CD4-positive, alpha-beta T cell treated with Interleukin-6 at 100 ng/mL for 8 hours (primary cell): ENCODE measurements around the gene OR6B2.
A peak's percentile ranks its signal among the peaks of the same experiment; 100 is the strongest.
"Not testable (repeated sequence)": the region's sequence is repeated elsewhere in the genome, so short reads cannot be mapped to it uniquely, and the experiment has no call there.

Experiments used
- DNase-seq: peaks from one replicate; pipeline ENCODE4 v3.0.0-alpha.2; 2020; ENCODE audit warnings: mixed read lengths, low spot score

The OR6B2 gene

DNA sequence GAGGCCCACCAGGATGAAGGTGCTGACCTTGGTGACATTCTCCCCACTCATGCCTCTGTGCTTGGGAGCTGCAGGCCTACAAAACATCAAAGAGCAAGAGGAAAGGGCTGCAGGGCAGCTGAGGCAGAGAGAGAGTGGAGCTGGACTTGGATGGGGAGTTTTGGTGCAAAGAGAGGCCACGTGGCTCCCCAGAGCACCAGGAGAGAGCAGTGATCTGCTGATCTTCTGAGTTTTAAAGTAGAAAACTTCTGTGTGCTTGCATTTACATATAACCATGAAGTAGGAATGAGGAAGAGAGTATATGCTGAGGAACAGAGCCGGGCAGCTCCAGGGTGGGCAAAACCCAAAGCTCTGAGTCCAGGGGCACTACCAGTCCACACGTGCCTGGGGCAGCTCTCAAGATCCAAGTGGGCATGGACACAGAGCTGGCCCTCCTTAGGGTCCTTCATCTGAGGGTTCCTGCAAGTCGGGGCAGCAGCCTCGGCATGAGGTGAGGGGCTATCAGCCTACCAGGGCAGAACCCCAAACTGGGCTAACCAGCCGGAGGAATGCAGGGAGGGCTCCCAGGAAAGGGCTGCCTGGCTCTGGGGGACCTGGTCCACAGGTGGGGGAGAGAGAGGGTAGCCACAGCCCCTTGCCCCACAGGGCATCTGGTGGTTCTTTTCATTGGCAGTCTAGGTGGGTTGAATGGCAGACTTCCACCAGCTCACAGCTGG lies at the start of gene OR6B2:
Gene OR6B2 (minus strand): TSS at position 51 of the 716 bp plus-strand sequence. CDS start 0 bp downstream, at position 51.
- no peak for DNase-seq

DNA sequence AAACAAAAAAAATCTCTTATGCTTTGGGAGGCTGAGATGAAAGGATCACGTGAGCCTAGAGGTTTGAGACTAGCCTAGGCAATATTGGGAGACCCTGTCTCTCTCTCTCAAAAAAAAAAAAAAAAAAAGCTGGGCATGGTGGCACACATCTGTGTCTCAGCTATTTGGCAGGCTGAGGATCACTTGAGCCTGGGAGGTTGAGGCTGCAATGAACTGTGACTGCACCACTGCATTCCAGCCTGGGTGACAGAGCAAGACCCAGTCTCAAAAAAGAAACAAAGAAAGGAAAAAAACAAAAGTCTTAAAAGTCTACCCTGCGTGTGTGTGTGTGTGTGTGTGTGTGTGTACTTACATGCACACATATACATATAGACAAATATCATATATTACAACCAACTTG lies 48.4 kb upstream of the OR6B2 start:
- DNase-seq: no peak

DNA sequence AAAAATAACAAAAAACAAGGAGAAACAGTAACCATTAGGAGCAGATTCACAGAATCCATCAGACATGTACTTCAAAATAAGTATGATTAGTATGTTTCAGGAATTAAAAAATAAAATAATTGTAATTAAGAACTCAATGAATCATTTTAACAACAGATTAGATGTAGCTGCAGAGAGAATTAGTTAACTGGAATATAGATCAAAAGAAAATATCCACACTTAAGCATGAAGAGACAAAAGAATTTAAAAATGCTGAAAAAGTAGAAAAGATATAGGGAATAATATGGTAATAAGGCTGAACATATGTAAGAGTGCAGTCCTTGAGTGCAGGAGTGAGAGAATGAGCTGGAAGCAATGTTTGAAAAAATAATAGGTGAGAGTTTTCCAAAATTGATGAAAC lies 47.2 kb upstream of the OR6B2 start:
- no peak for DNase-seq

DNA sequence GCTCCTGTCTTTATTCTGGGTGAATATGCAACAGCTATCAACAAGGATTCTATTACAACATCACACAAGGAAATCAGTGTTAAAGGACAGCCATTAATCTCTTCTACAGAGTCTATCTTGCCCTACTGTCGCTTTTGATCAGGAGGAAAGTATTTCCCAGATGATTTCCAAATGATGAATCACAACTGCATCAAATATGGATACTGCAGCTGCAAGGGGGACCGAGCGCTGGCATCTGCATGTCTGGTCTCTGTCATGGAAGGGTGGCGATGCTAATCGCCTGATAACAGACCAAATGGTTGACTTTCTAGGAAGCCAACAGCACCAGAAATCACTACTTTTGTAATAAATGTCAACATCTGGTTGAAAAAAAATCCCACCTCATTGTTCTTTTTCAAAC lies 44.3 kb upstream of the OR6B2 start:
- DNase-seq: no peak

DNA sequence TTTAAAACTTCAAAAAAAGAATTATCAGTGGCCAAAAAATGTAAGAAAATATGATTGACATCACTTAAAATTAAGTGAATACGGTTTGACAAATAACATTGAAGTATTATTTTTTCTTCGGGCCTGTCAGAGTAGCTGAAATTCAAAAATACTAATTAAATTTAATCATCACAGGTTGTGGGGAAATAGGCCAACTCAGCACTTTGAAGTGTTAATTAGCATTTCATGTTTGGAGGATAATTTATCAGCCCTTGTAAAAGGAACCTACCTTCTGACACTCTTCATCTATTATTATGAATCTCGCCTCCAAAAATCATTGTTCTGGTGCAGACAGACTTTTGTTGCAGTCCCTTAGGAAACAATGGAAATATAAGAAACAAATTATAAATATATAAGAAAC lies 40.7 kb upstream of the OR6B2 start:
- DNase-seq: no peak

- DNase-seq: no peak
These were observed 39.6 kb upstream of the OR6B2 start for GRCh38 chr2:240069829-240070228.

- DNase-seq: no peak
These were observed 38.0 kb upstream of the OR6B2 start for GRCh38 chr2:240068193-240068592.

DNA sequence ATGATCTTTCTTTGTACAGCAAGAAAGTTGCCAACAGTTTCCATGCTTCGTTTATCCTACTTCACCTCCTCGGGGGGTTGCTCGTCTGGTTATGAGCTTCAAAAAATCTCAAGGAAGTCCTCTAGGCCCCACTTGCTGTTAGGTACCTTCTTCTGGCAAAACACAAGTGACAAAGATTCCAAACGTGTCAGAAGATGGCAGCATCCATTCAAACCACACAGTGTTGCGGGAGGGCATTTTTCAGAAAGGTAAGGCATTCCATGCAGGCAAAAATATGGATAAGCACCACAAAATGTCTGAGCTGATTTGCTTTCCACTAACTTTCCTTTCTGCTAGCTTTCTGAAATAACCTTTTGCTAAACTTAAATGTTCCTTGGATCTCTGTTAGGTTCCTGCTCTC lies 36.3 kb upstream of the OR6B2 start:
- DNase-seq: no peak

DNA sequence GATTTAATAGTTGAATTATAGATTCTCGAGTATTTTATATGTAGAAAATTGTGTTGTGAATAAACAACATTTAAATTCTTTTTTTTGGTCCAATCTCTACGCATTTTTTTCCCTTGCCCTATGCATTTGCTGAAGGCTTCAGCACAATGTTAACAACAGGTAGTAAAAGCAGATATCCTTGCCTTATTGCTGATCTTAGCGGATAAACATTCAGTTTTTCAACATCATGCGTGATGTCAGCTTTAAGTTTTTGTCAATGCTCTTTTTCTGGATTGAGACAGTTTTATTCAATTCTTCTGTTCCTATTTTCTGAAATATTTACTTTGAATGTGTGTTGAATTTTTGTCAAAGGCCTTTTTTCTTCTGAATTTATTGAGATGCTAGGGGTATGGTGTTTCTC lies 34.7 kb upstream of the OR6B2 start:
- no peak for DNase-seq

- peak; percentile 46 for DNase-seq
These were observed 30.9 kb upstream of the OR6B2 start for GRCh38 chr2:240060977-240061591.

GRCh38 chr2:240056678-240057077 lies 26.4 kb upstream of the OR6B2 start:
- DNase-seq: no peak

DNA sequence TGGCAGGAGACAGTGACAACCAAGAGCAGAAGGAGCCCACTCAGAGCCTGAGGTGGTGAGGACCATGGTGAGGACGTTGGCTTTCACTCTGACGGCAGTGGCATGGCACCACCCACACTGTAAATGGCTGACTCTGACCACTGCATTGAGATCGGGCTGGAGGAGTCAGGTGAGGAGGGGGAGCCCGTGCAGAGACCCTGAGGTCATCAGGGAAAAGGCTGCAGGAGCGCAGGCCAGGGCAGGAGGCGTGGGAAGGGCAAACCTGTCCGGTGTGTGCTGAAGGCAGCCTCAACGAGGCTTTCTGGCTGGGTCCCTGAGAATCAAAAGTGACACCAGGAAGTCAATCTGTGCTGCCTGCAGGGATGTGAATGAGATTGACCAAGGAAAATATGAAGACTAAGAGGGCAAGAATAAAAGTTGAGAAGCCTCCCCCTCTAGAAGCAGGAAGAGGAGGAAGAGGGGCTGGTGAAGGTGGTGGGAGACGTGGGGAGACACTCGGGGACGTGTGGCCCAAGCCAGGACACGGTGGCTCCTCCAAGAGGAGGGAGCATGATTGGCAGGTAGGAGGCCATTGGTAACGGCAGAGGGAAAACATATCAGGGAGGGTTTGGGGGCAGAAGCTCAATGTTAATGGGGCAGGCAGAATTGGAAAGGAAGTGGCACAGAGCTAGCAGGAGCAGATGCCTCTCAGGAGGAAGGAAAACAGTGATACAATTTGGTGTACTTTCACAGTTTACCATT lies 25.1 kb upstream of the OR6B2 start:
- no peak for DNase-seq

GRCh38 chr2:240053173-240054155 lies 23.2 kb upstream of the OR6B2 start, which contains the start of gene OR6B3:
Gene OR6B3 (minus strand): TSS chr2:240053521.
- DNase-seq: no peak

GRCh38 chr2:240052524-240052923 lies 22.3 kb upstream of the OR6B2 start:
- DNase-seq: no peak

GRCh38 chr2:240051697-240052096 lies 21.5 kb upstream of the OR6B2 start:
- DNase-seq: no peak

DNA sequence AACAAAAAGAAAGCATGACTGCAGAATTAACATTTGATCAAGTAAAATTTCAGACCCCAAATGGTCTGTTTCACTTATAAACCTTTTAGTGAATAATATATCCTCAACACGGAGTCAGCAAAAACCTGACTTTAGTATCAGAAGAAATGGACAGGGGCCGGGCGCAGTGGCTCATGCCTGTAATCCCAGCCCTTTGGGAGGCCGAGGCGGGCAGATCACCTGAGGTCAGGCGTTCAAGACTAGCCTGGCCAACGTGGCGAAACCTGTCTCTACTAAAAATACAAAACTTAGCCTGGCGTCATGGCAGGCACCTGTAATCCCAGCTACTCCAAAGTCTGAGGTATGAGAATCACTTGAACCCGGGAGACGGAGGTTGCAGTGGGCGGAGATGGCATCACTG lies 20.0 kb upstream of the OR6B2 start:
- DNase-seq: no peak

DNA sequence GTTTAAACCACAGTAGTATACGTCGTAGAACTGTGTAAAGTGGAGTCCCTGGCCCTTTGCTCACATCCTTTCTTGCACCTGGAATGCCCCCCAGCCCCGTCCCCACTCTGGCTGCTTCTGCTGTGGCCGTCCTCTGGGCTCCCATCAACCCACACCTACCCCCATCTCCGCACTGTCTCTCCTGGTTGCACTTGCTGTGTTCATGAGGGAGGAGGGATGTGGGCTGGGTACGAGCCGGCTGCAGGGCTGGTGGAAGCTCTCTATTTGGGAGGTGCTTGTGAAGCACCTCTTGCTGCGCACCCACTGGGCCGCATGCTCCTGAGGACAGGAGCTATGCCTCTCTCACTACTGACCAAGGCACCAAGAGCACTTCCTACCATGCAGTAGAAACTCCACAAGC lies 18.0 kb upstream of the OR6B2 start:
- no peak for DNase-seq

- no peak for DNase-seq
These were observed 14.9 kb upstream of the OR6B2 start for GRCh38 chr2:240045098-240045497.

DNA sequence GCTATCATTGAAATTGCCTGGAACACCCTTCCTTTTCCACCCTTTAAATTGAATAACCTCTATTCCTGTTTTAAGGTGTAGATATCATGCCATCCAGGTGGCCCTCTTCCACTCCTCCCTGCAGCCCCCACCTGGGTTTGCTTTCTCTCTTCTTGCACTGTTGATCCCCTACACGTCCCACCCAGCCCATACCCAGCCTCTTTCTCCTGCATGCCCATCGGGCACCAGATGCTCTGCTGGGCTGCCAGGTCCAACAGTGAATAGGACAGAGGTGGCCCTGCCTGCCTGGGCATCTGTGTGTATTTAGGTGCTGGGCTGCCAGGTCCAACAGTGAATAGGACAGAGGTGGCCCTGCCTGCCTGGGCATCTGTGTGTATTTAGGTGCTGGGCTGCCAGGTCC lies 13.9 kb upstream of the OR6B2 start:
- DNase-seq: not testable (repeated sequence)

- no peak for DNase-seq
These were observed 13.2 kb upstream of the OR6B2 start for GRCh38 chr2:240043279-240043989.

GRCh38 chr2:240042740-240043139 lies 12.5 kb upstream of the OR6B2 start:
- no peak for DNase-seq
